Spleen (tissue), 11 donors: ENCODE results near the gene NUTF2. TPM values are rescaled to one million over a fixed set of nuclear protein-coding genes. Genes with fewer than 3 reads are reported as not detected.
A peak's percentile ranks its signal among the peaks of the same experiment; 100 is the strongest.

Experiments
- DNase-seq: peaks from one replicate; pipeline ENCODE4 v3.0.0-alpha.2; 2020
- H3K27ac ChIP-seq, 8 donors: fragments of 200-600 bp; sonication (generic) in 7 of 8; 1 replicate in 4 of 8; 2 replicates in 4 of 8; pipeline versions ENCODE4 v1.5.0 to v1.8.0; 2016 to 2021; ENCODE audit warnings: inconsistent platforms in 4 of 8, mild to moderate bottlenecking in 4 of 8, moderate library complexity in 1 of 8
- H3K27me3 ChIP-seq, 7 donors: fragments of 200-600 bp; sonication (generic) in 6 of 7; replicated peaks in 1 of 7; 1 replicate in 4 of 7; 2 replicates in 3 of 7; pipeline versions ENCODE4 v1.5.0 to v1.8.0; 2016 to 2021; ENCODE audit warnings: inconsistent platforms in 3 of 7, mild to moderate bottlenecking in 1 of 7
- H3K36me3 ChIP-seq, 6 donors: fragments of 200-600 bp; sonication (generic) in 5 of 6; 1 replicate in 4 of 6; 2 replicates in 2 of 6; pipeline versions ENCODE4 v1.5.0 to v1.8.0; 2016 to 2021; ENCODE audit warnings: inconsistent platforms in 2 of 6
- H3K4me1 ChIP-seq, 6 donors: fragments of 200-600 bp; sonication (generic) in 5 of 6; 1 replicate in 3 of 6; 2 replicates in 3 of 6; pipeline versions ENCODE4 v1.5.0 to v1.8.0; 2016 to 2021; ENCODE audit warnings: inconsistent platforms in 3 of 6
- H3K4me3 ChIP-seq, 8 donors: fragments of 200-600 bp; sonication (generic) in 7 of 8; 1 replicate in 4 of 8; 2 replicates in 4 of 8; pipeline versions ENCODE4 v1.5.0 to v1.8.0; 2016 to 2021; ENCODE audit warnings: inconsistent platforms in 4 of 8, mild to moderate bottlenecking in 4 of 8, moderate library complexity in 2 of 8
- H3K9me3 ChIP-seq, 8 donors: fragments of 200-600 bp; sonication (generic) in 7 of 8; 1 replicate in 4 of 8; 2 replicates in 4 of 8; pipeline versions ENCODE4 v1.5.0 to v1.8.0; 2016 to 2021; ENCODE audit warnings: inconsistent platforms in 4 of 8
- CTCF ChIP-seq, 11 experiments: fragments of 200-600 bp in 7 of 11; fragments of 450-650 bp in 4 of 11; sonication (generic) in 4 of 11; IDR thresholded peaks in 8 of 11; conservative IDR thresholded peaks in 3 of 11; 1 replicate in 7 of 11; 2 replicates in 4 of 11; pipeline versions ENCODE4 v1.4.0 to v1.8.0; 2016 to 2021; ENCODE audit warnings: antibody characterized with exemption in 11 of 11, inconsistent platforms in 4 of 11, mild to moderate bottlenecking in 1 of 11
- POLR2A ChIP-seq, 3 donors: fragments of 450-650 bp; IDR thresholded peaks; one replicate each; pipeline ENCODE4 v1.5.1; 2017; ENCODE audit warnings: antibody characterized with exemption in 3 of 3, mild to moderate bottlenecking in 1 of 3
- POLR2AphosphoS5 ChIP-seq, 3 donors: sonication (generic); formaldehyde crosslinking; IDR thresholded peaks; one replicate each; pipeline ENCODE4 v1.5.1; 2017; ENCODE audit warnings: antibody characterized with exemption in 3 of 3
- WGBS, 5 donors: extraction: QIAGEN DNeasy Blood & Tissue Kit in 3 of 5; methylation state at CpG; one replicate each; pipeline versions ENCODE4 v1.1.5 to v1.1.7; 2013 to 2018; 5-methylcytosine and 5-hydroxymethylcytosine counted together
- intact Hi-C: fragments of 100-400 bp; cut with DNase I; formaldehyde crosslinking; loops from one replicate; pipeline ENCODE4 v1.15.0; 2023; ENCODE audit warnings: low total_unique reads
- polyA plus RNA-seq, 3 donors: library from polyadenylated mRNA; stranded (reverse); fragments of 200-250 nt; gene quantifications; one replicate each; pipeline ENCODE4 v1.2.1, GENCODE V29; 2013
- total RNA-seq, 7 donors: library from RNA; depleted of rRNA in 3 of 7; stranded (reverse); fragments of >200 nt in 3 of 7; fragmentation: NEBNext Ultra II Directional in 4 of 7; extraction: Animal tissue kit (Norgen Biotek cat#: 25700) in 4 of 7; gene quantifications; one replicate each; pipeline versions ENCODE4 v1.1.0 to v1.2.1, GENCODE V29; 2016 to 2021
- donor health status: healthy with polysubstance abuse.
- donor health status: DM: no; HTN: no; CAD: no; lungs with moderate emphysema.
- donor health status: DM: no; HTN: no; CAD: no.
- donor health status: Bipolar disorder and iron deficiency.
- donor health status: healthy.
- donor health status: DM: no; HTN: no; CAD: no.
- donor health status: DM: yes; HTN: yes; CAD: no.

The NUTF2 gene
- total and polyA plus RNA-seq, 10 donors: 38.8 to 116 (median 52.6) TPM

DNA sequence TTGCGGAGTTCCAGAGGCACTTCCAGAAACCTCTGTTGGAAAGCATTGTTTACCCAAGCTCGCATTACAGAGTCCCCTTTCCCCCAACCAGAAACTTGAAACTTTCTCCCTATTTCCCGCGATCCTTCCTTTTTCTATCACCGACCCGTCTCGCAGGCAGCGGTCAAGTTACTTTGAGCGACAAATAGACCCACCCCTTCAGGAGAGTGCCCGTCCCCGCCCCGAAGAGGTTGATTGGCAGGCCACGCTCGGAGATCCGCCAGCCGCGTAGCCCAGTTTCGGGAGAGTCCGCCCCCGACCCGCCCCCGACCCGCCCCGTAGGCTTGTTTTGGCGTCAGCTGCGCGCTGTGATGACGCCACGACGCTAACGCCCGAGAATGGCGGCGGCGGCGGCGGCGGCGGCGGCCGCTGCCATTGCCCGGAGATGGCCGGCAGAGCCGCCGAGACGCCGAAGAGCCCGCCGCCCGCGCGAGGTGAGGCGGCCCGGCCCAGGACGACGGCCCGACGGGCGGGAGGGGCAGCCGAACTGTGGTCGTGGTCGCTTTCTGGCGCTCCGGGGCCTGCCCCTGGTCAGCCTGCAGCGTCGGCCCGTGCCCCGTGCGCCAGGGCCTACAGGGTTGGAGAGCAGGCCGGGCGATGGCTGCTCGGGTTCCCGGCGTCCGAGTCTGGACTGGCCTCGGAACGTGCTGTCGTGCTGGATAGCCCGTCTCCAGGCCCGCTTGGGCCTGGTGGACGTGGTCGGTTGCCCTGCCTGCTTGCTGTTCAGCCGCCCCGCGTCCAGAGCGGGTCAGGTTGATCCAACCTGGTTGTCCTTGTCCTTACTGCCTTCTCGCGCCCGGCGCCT lies 46.4 kb downstream of the NUTF2 start, which contains the start of gene PSKH1:
TSS of gene PSKH1 (plus strand) at position 356 of the 844 bp plus-strand sequence. CDS start 15,496 bp downstream, outside the sequence.
- H3K9me3 ChIP-seq: no peaks in the 10 kb centered on the region
- H3K27me3 ChIP-seq: no peaks in the 10 kb centered on the region
- DNase-seq: peak; percentile 99
- H3K4me3 ChIP-seq: peak within 1 kb of the TSS; percentile 86 to 97 (median 92)
- intact Hi-C loops: no loop called here
- H3K27ac ChIP-seq: peak within 1 kb of the TSS; percentile 88 to 97 (median 94)
- H3K4me1 ChIP-seq: peaks cover 21 to 59% (median 45%) of the 10 kb centered on the region in 6 donors
- TF ChIP-seq CTCF (IDR thresholded peaks at IDR 0.05 in 8 of 11, conservative IDR thresholded peaks at IDR 0.05 in 3 of 11) (peak in 2 of 11 experiments; percentile 9 to 39), POLR2AphosphoS5 (IDR thresholded peaks at IDR 0.05) (peak; percentile 82 to 90 (median 87)), POLR2A (IDR thresholded peaks at IDR 0.05) (peak in 2 of 3 donors; percentile 27 to 74)
- 1% methylated on average over 47 to 90 of the region's 90 CpGs for WGBS, 5 donors
- no peaks in the 10 kb centered on the region for H3K36me3 ChIP-seq

DNA sequence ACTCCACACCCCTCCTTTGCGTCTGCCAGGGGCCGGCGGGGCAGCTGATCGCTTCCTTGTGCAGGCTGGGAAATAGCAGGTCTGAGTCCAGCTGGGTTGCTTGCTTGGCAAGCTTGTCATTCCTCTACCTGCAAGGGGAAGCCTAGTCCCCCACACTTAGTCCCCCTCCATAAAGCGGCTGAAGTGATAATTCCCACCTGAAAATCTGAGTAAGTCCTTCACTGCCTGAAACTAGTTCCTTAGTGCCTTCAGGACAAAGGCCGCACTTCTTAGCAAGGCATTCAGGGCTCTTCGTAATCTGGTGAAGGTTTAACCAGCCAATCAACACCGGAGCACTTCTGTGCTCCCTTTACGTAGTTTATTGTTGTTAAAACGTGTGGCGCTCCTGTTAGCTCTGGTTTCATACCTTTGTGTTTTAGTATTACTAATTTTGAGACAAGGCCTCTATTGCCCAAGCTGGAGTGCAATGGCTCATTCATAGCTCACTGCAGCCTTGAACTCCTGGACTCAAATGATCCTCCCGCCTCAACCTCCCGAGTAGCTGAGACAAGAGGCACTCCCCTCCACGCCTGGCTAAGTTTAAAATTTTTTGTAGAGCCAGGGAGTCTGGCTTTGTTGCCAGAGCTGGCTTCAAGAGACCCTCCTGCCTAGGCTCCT lies 47.1 kb downstream of the NUTF2 start:
- Histone ChIP-seq H3K36me3 (no peaks in the 10 kb centered on the region), H3K4me3 (peak overlapping the region; percentile 86 to 97 (median 92)), H3K27me3 (no peaks in the 10 kb centered on the region), H3K9me3 (no peaks in the 10 kb centered on the region), H3K27ac (peak overlapping the region; percentile 88 to 97 (median 94)), H3K4me1 (peaks cover 21 to 63% (median 45%) of the 10 kb centered on the region in 6 donors)
- intact Hi-C loops: no loop called here
- 27 to 36% (median 31%) methylated on average over 13 to 14 of the region's 14 CpGs for WGBS, 5 donors
- TF ChIP-seq CTCF (IDR thresholded peaks at IDR 0.05 in 8 of 11, conservative IDR thresholded peaks at IDR 0.05 in 3 of 11) (no peak), POLR2AphosphoS5 (IDR thresholded peaks at IDR 0.05) (no peak), POLR2A (IDR thresholded peaks at IDR 0.05) (no peak)
- DNase-seq: no peak

GRCh38 chr16:67897231-67897630 lies 50.5 kb downstream of the NUTF2 start:
- H3K4me1 ChIP-seq: peaks cover 21 to 70% (median 44%) of the 10 kb centered on the region in 6 donors
- H3K27ac ChIP-seq: peak overlapping the region in 4 of 8 donors; percentile 14 to 73 (median 60)
- no peak for DNase-seq
- H3K36me3 ChIP-seq: peaks cover 0 to 18% (median 0%) of the 10 kb centered on the region in 6 donors
- H3K9me3 ChIP-seq: no peaks in the 10 kb centered on the region
- H3K27me3 ChIP-seq: no peaks in the 10 kb centered on the region
- TF ChIP-seq CTCF (IDR thresholded peaks at IDR 0.05 in 8 of 11, conservative IDR thresholded peaks at IDR 0.05 in 3 of 11): no peak
- TF ChIP-seq POLR2A (IDR thresholded peaks at IDR 0.05): no peak
- TF ChIP-seq POLR2AphosphoS5 (IDR thresholded peaks at IDR 0.05): no peak
- WGBS, 5 donors: 93 to 95% (median 95%) methylated on average over 3 of the region's 3 CpGs
- no peak overlapping the region for H3K4me3 ChIP-seq
- intact Hi-C loops: no loop called here
